ENCODE data around the gene RNF11.

DNA sequence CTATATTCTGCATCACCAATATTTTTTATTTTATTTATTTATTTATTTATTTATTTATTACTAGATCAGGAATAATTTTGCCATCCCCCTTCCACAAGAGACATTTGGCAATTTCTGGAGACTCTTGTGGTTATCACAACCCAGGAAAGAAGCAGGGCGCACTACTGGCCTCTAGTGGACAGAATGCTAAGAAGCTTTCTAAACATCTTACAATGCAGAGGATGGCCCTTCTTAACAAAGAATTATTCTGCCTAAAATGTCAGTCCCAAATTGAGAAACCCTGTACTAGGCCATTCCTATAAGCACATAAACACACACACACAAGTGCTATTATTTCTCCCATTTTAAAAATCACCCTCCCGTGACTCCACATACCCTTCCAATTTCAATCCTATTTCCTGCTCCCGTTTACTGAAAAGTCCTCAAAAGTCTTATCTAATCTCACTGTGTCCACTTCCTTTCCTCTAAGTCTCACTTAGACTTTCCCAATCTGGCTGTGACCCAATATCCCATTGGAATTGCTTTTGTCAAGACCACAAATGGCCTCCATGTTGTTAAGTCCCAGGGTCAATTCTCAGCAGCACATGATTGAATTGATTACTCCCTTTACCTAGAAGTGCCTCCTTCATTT, 43.7 kb upstream of the RNF11 start:
- TF ChIP-seq BHLHE40 (IDR thresholded peaks at IDR 0.05; ENCODE audit: borderline replicate concordance) = no peak
- no peak for TF ChIP-seq ARNT (IDR thresholded peaks at IDR 0.05)
- TF ChIP-seq SUZ12 (IDR thresholded peaks at IDR 0.05) = no peak
- no peak for TF ChIP-seq HDGF (IDR thresholded peaks at IDR 0.05; ENCODE audit: borderline replicate concordance)
- no peak for TF ChIP-seq FOXA1 (IDR thresholded peaks at IDR 0.05)
